ENCODE data around the gene DHRS13.

GRCh38 chr17:28897769-28898526 is 4.9 kb downstream of the DHRS13 start:
- no peak for TF ChIP-seq CTCF (conservative IDR thresholded peaks at IDR 0.05; ENCODE audit: low read length)
- no peak for TF ChIP-seq EZH2phosphoT487 (IDR thresholded peaks at IDR 0.05; ENCODE audit: borderline replicate concordance, low read depth, low read length)
